H1 (cell line): Measurements from ENCODE around the gene OMP. TPM values are rescaled to one million over a fixed set of nuclear protein-coding genes. Genes with fewer than 3 reads are reported as not detected.

Source experiments
- CTCF ChIA-PET: fragments of 300-600 bp; sonication (Branson Sonifier 250); formaldehyde crosslinking; loops from one replicate; lab custom pipeline; 2021; ENCODE audit not compliant: partially characterized antibody; lab: Charles Lee
- POLR2A ChIA-PET: fragments of 300-600 bp; sonication (Branson Sonifier 250); formaldehyde crosslinking; loops from one replicate; lab custom pipeline; 2021; ENCODE audit warnings: inconsistent platforms; ENCODE audit not compliant: partially characterized antibody; lab: Charles Lee
- DNase-seq, 2 experiments: peaks; one replicate each; pipeline versions ENCODE4 v3.0.0 to v3.0.0-alpha.2; 2010 to 2022; ENCODE audit warnings: low spot score in 2 of 2, low read depth in 1 of 2, mixed read lengths in 1 of 2
- FAIRE-seq: peaks from 2 replicates; lab custom pipeline; 2011; peaks lifted over from hg19 to GRCh38; lab: Jason Lieb, UNC
- H2AFZ ChIP-seq: 2 replicates; pipeline ENCODE4 v1.8.1; 2012; ENCODE audit warnings: low read length, inconsistent platforms
- H2AK5ac ChIP-seq: 2 replicates; pipeline ENCODE4 v1.6.1; 2013; ENCODE audit warnings: low read depth, low read length
- H2BK120ac ChIP-seq: replicated peaks from 2 replicates; pipeline ENCODE3; 2013; ENCODE audit warnings: low read depth, low read length, inconsistent platforms
- H2BK12ac ChIP-seq: 2 replicates; pipeline ENCODE4 v1.6.1; 2013; ENCODE audit warnings: low read depth, low read length
- H2BK15ac ChIP-seq: 2 replicates; pipeline ENCODE4 v1.6.1; 2013; ENCODE audit warnings: low read length
- H2BK20ac ChIP-seq: 2 replicates; pipeline ENCODE4 v1.6.1; 2013; ENCODE audit warnings: low read length
- H2BK5ac ChIP-seq: 2 replicates; pipeline ENCODE4 v1.6.1; 2013; ENCODE audit warnings: low read depth, low read length
- H3K14ac ChIP-seq: 2 replicates; pipeline ENCODE4 v1.6.1; 2013; ENCODE audit warnings: inconsistent platforms; ENCODE audit not compliant: insufficient read length
- H3K18ac ChIP-seq: 2 replicates; pipeline ENCODE4 v1.6.1; 2013; ENCODE audit warnings: low read length; ENCODE audit errors: extremely low read depth
- H3K23ac ChIP-seq: 2 replicates; pipeline ENCODE4 v1.6.1; 2013; ENCODE audit warnings: inconsistent platforms; ENCODE audit not compliant: insufficient read length
- H3K23me2 ChIP-seq: 2 replicates; pipeline ENCODE4 v1.6.1; 2013; ENCODE audit warnings: low read depth, low read length
- H3K27ac ChIP-seq: 2 replicates; pipeline ENCODE4 v1.6.1; 2011; ENCODE audit warnings: low read depth, low read length, inconsistent platforms
- H3K27me3 ChIP-seq, 4 experiments: replicated peaks in 1 of 4; 1 replicate in 1 of 4; 2 replicates in 3 of 4; pipeline versions ENCODE4 v1.6.1 to v1.8.1; 2011 to 2013; ENCODE audit warnings: low read length in 3 of 4, mild to moderate bottlenecking in 3 of 4, inconsistent platforms in 2 of 4, mixed read lengths in 2 of 4, moderate library complexity in 1 of 4; ENCODE audit not compliant: control insufficient read depth in 3 of 4, insufficient read depth in 3 of 4; ENCODE audit errors: extremely low read depth in 1 of 4
- H3K36me3 ChIP-seq, 4 experiments: 2 replicates each; pipeline versions ENCODE4 v1.6.1 to v1.8.1; 2011 to 2013; ENCODE audit warnings: mild to moderate bottlenecking in 4 of 4, low read length in 3 of 4, moderate library complexity in 2 of 4, control low read depth in 1 of 4, inconsistent platforms in 1 of 4; ENCODE audit not compliant: insufficient read depth in 4 of 4, control insufficient read depth in 2 of 4
- H3K4ac ChIP-seq: replicated peaks from 2 replicates; pipeline ENCODE3; 2013; ENCODE audit warnings: low read length, low read depth, mixed read lengths, inconsistent platforms; ENCODE audit not compliant: insufficient read length
- H3K4me1 ChIP-seq, 4 experiments: replicated peaks in 1 of 4; 1 replicate in 1 of 4; 2 replicates in 3 of 4; pipeline versions ENCODE4 v1.6.1 to v1.8.1; 2011 to 2013; ENCODE audit warnings: low read length in 3 of 4, inconsistent platforms in 2 of 4, mixed read lengths in 1 of 4; ENCODE audit not compliant: insufficient read depth in 4 of 4, control insufficient read depth in 3 of 4
- H3K4me2 ChIP-seq, 2 experiments: 2 replicates each; pipeline versions ENCODE4 v1.6.1 to v1.8.1; 2011 to 2013; ENCODE audit warnings: low read depth in 2 of 2, low read length in 2 of 2, control low read depth in 1 of 2, inconsistent platforms in 1 of 2, mild to moderate bottlenecking in 1 of 2; ENCODE audit not compliant: insufficient read depth in 1 of 2
- H3K4me3 ChIP-seq, 4 experiments: fragments of 200-600, 300-600 bp in 1 of 4; sonication (generic), shearing (Covaris generic), sonication (Bioruptor Twin) in 1 of 4; 2 replicates each; pipeline versions ENCODE4 v1.5.1 to v1.8.1; 2011 to 2016; ENCODE audit warnings: low read length in 4 of 4, low read depth in 3 of 4, control low read depth in 2 of 4, inconsistent platforms in 2 of 4, mild to moderate bottlenecking in 2 of 4, mixed read lengths in 1 of 4, moderate library complexity in 1 of 4; ENCODE audit not compliant: insufficient read depth in 2 of 4; ENCODE audit errors: extremely low read depth in 1 of 4
- H3K56ac ChIP-seq: replicated peaks from 2 replicates; pipeline ENCODE3; 2013; ENCODE audit warnings: low read depth, mild to moderate bottlenecking, mixed read lengths, low read length, inconsistent platforms; ENCODE audit not compliant: insufficient read length
- H3K79me1 ChIP-seq: 2 replicates; pipeline ENCODE4 v1.6.1; 2013; ENCODE audit warnings: low read depth, low read length, control low read depth
- H3K79me2 ChIP-seq, 2 experiments: 2 replicates each; pipeline versions ENCODE4 v1.6.1 to v1.8.1; 2012 to 2013; ENCODE audit warnings: low read length in 2 of 2, mild to moderate bottlenecking in 2 of 2, inconsistent platforms in 1 of 2; ENCODE audit not compliant: insufficient read depth in 2 of 2, control insufficient read depth in 1 of 2
- H3K9ac ChIP-seq, 4 experiments: replicated peaks in 1 of 4; 1 replicate in 1 of 4; 2 replicates in 3 of 4; pipeline versions ENCODE4 v1.6.1 to v1.8.1; 2011 to 2013; ENCODE audit warnings: low read depth in 3 of 4, low read length in 3 of 4, control low read depth in 2 of 4, mild to moderate bottlenecking in 2 of 4, moderate library complexity in 2 of 4, inconsistent platforms in 1 of 4; ENCODE audit errors: extremely low read depth in 1 of 4
- H3K9me3 ChIP-seq, 2 experiments: 2 replicates each; pipeline versions ENCODE4 v1.6.1 to v1.8.1; 2012 to 2013; ENCODE audit warnings: mild to moderate bottlenecking in 2 of 2, moderate library complexity in 2 of 2, control low read depth in 1 of 2, inconsistent platforms in 1 of 2, low read depth in 1 of 2, low read length in 1 of 2, mixed read lengths in 1 of 2; ENCODE audit not compliant: insufficient read depth in 2 of 2
- H4K20me1 ChIP-seq, 2 experiments: replicated peaks in 1 of 2; 2 replicates each; pipeline versions ENCODE3 to v1.8.1; 2011 to 2013; ENCODE audit warnings: inconsistent platforms in 2 of 2, low read length in 2 of 2, mild to moderate bottlenecking in 1 of 2; ENCODE audit not compliant: insufficient read depth in 2 of 2, control insufficient read depth in 1 of 2
- H4K5ac ChIP-seq: 2 replicates; pipeline ENCODE4 v1.6.1; 2013; ENCODE audit warnings: low read length, low read depth, mixed read lengths, inconsistent platforms; ENCODE audit not compliant: insufficient read length
- H4K8ac ChIP-seq: 2 replicates; pipeline ENCODE4 v1.8.0; 2013; ENCODE audit warnings: mild to moderate bottlenecking, moderate library complexity, low read length, inconsistent platforms; ENCODE audit not compliant: insufficient read depth; ENCODE audit errors: extremely low read depth
- H4K91ac ChIP-seq: replicated peaks from 2 replicates; pipeline ENCODE3; 2013; ENCODE audit warnings: low read length, mixed read lengths, inconsistent platforms; ENCODE audit not compliant: insufficient read length
- BRCA1 ChIP-seq: IDR thresholded peaks from 2 replicates; pipeline ENCODE4 v1.6.1; 2012; ENCODE audit warnings: low read depth, low read length, improper control_type of control experiment
- CEBPB ChIP-seq: IDR thresholded peaks from 2 replicates; pipeline ENCODE4 v1.6.1; 2012; ENCODE audit warnings: low read depth, low read length
- RFX5 ChIP-seq: IDR thresholded peaks from 2 replicates; pipeline ENCODE4 v1.6.1; 2011; ENCODE audit warnings: low read depth, low read length, improper control_type of control experiment, borderline replicate concordance
- SP2 ChIP-seq: IDR thresholded peaks from 2 replicates; pipeline ENCODE4 v1.6.1; 2012; ENCODE audit warnings: mild to moderate bottlenecking, low read length, inconsistent platforms
- TAF7 ChIP-seq: optimal IDR thresholded peaks from 2 replicates; pipeline ENCODE3; 2011; ENCODE audit warnings: low read depth, mild to moderate bottlenecking, inconsistent platforms, low read length, moderate library complexity, borderline replicate concordance
- TBP ChIP-seq: IDR thresholded peaks from 2 replicates; pipeline ENCODE4 v1.6.1; 2011; ENCODE audit warnings: low read depth, low read length, improper control_type of control experiment
- YY1 ChIP-seq: IDR thresholded peaks from 2 replicates; pipeline ENCODE4 v1.6.1; 2011; ENCODE audit warnings: low read depth, mild to moderate bottlenecking, low read length
- WGBS, 2 experiments: shearing (Covaris generic) in 1 of 2; methylation state at CpG; one replicate each; pipeline versions ENCODE4 v1.1.6 to v1.1.7; 2013 to 2015; ENCODE audit warnings: low lambda C conversion rate in 2 of 2, mixed read lengths in 2 of 2, inconsistent platforms in 1 of 2, low coverage in 1 of 2, missing lambda C conversion rate in 1 of 2; ENCODE audit not compliant: insufficient replicate concordance in 2 of 2, insufficient coverage in 1 of 2, insufficient read length in 1 of 2; ENCODE audit errors: extremely low coverage in 1 of 2, missing lambda C conversion rate in 1 of 2; 5-methylcytosine and 5-hydroxymethylcytosine counted together
- polyA plus RNA-seq, 7 experiments: library from polyadenylated mRNA; depleted of rRNA in 3 of 7; stranded (reverse) in 5 of 7; unstranded in 2 of 7; fragments of >200 nt in 5 of 7; fragments of 200-250 nt in 2 of 7; gene quantifications; 1 replicate in 5 of 7; 2 replicates in 1 of 7; 4 replicates in 1 of 7; pipeline versions ENCODE4 v1.2.1 to v1.2.3, GENCODE V29; 2011 to 2013; ENCODE audit warnings: missing spikeins in 2 of 7, mixed read lengths in 2 of 7
- total RNA-seq: library from RNA; stranded (reverse); fragmentation: NEBNext Ultra II Directional; extraction: Animal tissue kit (Norgen Biotek cat#: 25700); gene quantifications from 2 replicates; pipeline ENCODE4 v1.2.1, GENCODE V29; 2021
- TF ChIP-seq, protein P1 (sequence below), 3 experiments: IDR thresholded peaks; 1 replicate in 2 of 3; 2 replicates in 1 of 3; pipeline versions ENCODE4 v1.5.1 to v1.6.1; 2011; ENCODE audit warnings: low read length in 3 of 3, mild to moderate bottlenecking in 3 of 3, inconsistent platforms in 2 of 3, low read depth in 1 of 3, moderate library complexity in 1 of 3; ENCODE audit not compliant: insufficient read depth in 1 of 3; ENCODE audit errors: control extremely low read depth in 1 of 3

OMP gene
- total and polyA plus RNA-seq, 2 of the 8 experiments (the other 6 are each of a cell fraction or from before 2014, with no cell fraction given): not detected

- H2BK12ac ChIP-seq: no peak overlapping the region
- no peaks in the 10 kb centered on the region for H3K79me2 ChIP-seq
- no peak overlapping the region for H3K9ac ChIP-seq
- no peak overlapping the region for H2BK15ac ChIP-seq
- H3K27me3 ChIP-seq: no peaks in the 10 kb centered on the region; a peak in 1 of 7 replicates
- no peak overlapping the region for H3K4me3 ChIP-seq
- H2BK120ac ChIP-seq: no peak overlapping the region
- H3K18ac ChIP-seq: no peak overlapping the region
- TF ChIP-seq RFX5 (no peak), YY1 (no peak), SP2 (no peak), TBP (no peak), CEBPB (no peak), TAF7 (no peak), BRCA1 (no peak)
- TF ChIP-seq, protein P1, sequence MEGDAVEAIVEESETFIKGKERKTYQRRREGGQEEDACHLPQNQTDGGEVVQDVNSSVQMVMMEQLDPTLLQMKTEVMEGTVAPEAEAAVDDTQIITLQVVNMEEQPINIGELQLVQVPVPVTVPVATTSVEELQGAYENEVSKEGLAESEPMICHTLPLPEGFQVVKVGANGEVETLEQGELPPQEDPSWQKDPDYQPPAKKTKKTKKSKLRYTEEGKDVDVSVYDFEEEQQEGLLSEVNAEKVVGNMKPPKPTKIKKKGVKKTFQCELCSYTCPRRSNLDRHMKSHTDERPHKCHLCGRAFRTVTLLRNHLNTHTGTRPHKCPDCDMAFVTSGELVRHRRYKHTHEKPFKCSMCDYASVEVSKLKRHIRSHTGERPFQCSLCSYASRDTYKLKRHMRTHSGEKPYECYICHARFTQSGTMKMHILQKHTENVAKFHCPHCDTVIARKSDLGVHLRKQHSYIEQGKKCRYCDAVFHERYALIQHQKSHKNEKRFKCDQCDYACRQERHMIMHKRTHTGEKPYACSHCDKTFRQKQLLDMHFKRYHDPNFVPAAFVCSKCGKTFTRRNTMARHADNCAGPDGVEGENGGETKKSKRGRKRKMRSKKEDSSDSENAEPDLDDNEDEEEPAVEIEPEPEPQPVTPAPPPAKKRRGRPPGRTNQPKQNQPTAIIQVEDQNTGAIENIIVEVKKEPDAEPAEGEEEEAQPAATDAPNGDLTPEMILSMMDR (IDR thresholded peaks at IDR 0.05; ENCODE audit: control extremely low read depth in 1 of 3, insufficient read depth in 1 of 3, low read depth in 1 of 3, low read length in 3 of 3): no peak
- no peak overlapping the region for H4K5ac ChIP-seq
- DNase-seq (no peak), FAIRE-seq (no peak)
- H3K79me1 ChIP-seq: no peaks in the 10 kb centered on the region
- H4K20me1 ChIP-seq: no peaks in the 10 kb centered on the region
- no peak overlapping the region for H3K4me2 ChIP-seq
- no peak overlapping the region for H4K91ac ChIP-seq
- H3K4me1 ChIP-seq: peaks cover 0 to 9% (median 2%) of the 10 kb centered on the region in 4 experiments; a peak in 4 of 7 replicates
- ChIA-PET CTCF (interaction anchor here (0.6 to 12.4 kb wide), 6 partner anchors 9 to 53 kb away, joined by 3 to 248 read pairs (median 4); no protein-coding TSS in a partner anchor), POLR2A (interaction anchor here (1.2 kb wide), 1 partner anchor 11 kb away, joined by 3 read pairs; no protein-coding TSS in a partner anchor)
- H3K36me3 ChIP-seq: no peaks in the 10 kb centered on the region
- H3K9me3 ChIP-seq: no peaks in the 10 kb centered on the region
- no peak overlapping the region for H2BK5ac ChIP-seq
- H3K56ac ChIP-seq: no peak overlapping the region
- no peaks in the 10 kb centered on the region; the same call in 1 of the 2 replicates for H3K23me2 ChIP-seq
- H2BK20ac ChIP-seq: no peak overlapping the region
- no peak overlapping the region for H2AK5ac ChIP-seq
- no peak overlapping the region for H3K27ac ChIP-seq
- no peak overlapping the region for H4K8ac ChIP-seq
- 87% methylated on average over 8 of the region's 8 CpGs; no CpG with 5 or more reads in 1 of the 2 experiments for WGBS, 2 experiments
- H3K23ac ChIP-seq: no peak overlapping the region
- H3K14ac ChIP-seq: no peak overlapping the region
- H3K4ac ChIP-seq: no peak overlapping the region
- H2AFZ ChIP-seq: no peak overlapping the region
Measured at GRCh38 chr11:77136074-77136473, 33.4 kb downstream of the OMP start.
